ENCODE results near the gene THAP3.
A peak's percentile ranks its signal among the peaks of the same experiment; 100 is the strongest.
"Not testable (repeated sequence)": the region's sequence is repeated elsewhere in the genome, so short reads cannot be mapped to it uniquely, and the experiment has no call there.

THAP3 gene

GRCh38 chr1:6591222-6591621, 33.4 kb upstream of the THAP3 start:
- no peak for DNase-seq (ENCODE audit: low spot score)

- DNase-seq (ENCODE audit: low spot score), result no peak
Measured at GRCh38 chr1:6591644-6592043, 33.0 kb upstream of the THAP3 start.

GRCh38 chr1:6592441-6592840, 32.2 kb upstream of the THAP3 start:
- DNase-seq (ENCODE audit: low spot score), result no peak

- no peak for DNase-seq (ENCODE audit: low spot score)
Measured at GRCh38 chr1:6592865-6593593, 31.6 kb upstream of the THAP3 start.

GRCh38 chr1:6593810-6594209, 30.9 kb upstream of the THAP3 start:
- DNase-seq (ENCODE audit: low spot score), result no peak

GRCh38 chr1:6594977-6595740, 29.5 kb upstream of the THAP3 start:
- no peak for DNase-seq (ENCODE audit: low spot score)

GRCh38 chr1:6596351-6596750, 28.3 kb upstream of the THAP3 start:
- no peak for DNase-seq (ENCODE audit: low spot score)

GRCh38 chr1:6596886-6597776, 27.5 kb upstream of the THAP3 start:
- DNase-seq (ENCODE audit: low spot score), result no peak

GRCh38 chr1:6597777-6598131, 26.9 kb upstream of the THAP3 start:
- DNase-seq (ENCODE audit: low spot score), result no peak

- DNase-seq (ENCODE audit: low spot score), result no peak
Measured at GRCh38 chr1:6599141-6599975, 25.3 kb upstream of the THAP3 start.

- not testable (repeated sequence) for DNase-seq (ENCODE audit: low spot score)
Measured at GRCh38 chr1:6599991-6600390, 24.7 kb upstream of the THAP3 start.

- no peak for DNase-seq (ENCODE audit: low spot score)
Measured at GRCh38 chr1:6600410-6601048, 24.1 kb upstream of the THAP3 start.

GRCh38 chr1:6601049-6601922, 23.4 kb upstream of the THAP3 start:
- DNase-seq (ENCODE audit: low spot score), result peak; percentile 74

- no peak for DNase-seq (ENCODE audit: low spot score)
Measured at GRCh38 chr1:6601923-6602668, 22.6 kb upstream of the THAP3 start.

- peak; percentile 72 for DNase-seq (ENCODE audit: low spot score)
Measured at GRCh38 chr1:6602669-6603237, 21.9 kb upstream of the THAP3 start, which contains the start of gene KLHL21. TSS of gene KLHL21 (minus strand) at chr1:6602869. CDS start at chr1:6602817, 52 bp downstream.

- DNase-seq (ENCODE audit: low spot score), result peak; percentile 77
Measured at GRCh38 chr1:6603238-6603914, 21.3 kb upstream of the THAP3 start.

GRCh38 chr1:6603915-6604558, 20.6 kb upstream of the THAP3 start:
- peak; percentile 73 for DNase-seq (ENCODE audit: low spot score)

Measured in cerebellar cortex (tissue), 1 donor.